ENCODE measurements around the gene CCND2. TPM values are rescaled to one million over a fixed set of nuclear protein-coding genes. Genes with fewer than 3 reads are reported as not detected.
A peak's percentile ranks its signal among the peaks of the same experiment; 100 is the strongest.

CCND2 gene
- polyA plus RNA-seq, 3 donors: 3.6 to 6.8 (median 3.9) TPM

GRCh38 chr12:4312251-4312650 lies 38.7 kb downstream of the CCND2 start:
- DNase-seq: no peak
- intact Hi-C loops (cut with micrococcal nuclease): no loop called here
- Histone ChIP-seq H3K36me3 (replicated peaks in 1 of 2; ENCODE audit: control insufficient read depth in 1 of 2, insufficient read depth in 2 of 2, low read length in 2 of 2) (no peaks in the 10 kb centered on the region), H2AFZ (ENCODE audit: insufficient read depth, low read depth, low read length, poor library complexity, severe bottlenecking) (no peak overlapping the region), H3K9ac (ENCODE audit: insufficient read depth, low read length, poor library complexity, severe bottlenecking) (no peak overlapping the region), H3K9me3 (replicated peaks in 1 of 2; ENCODE audit: control insufficient read depth in 1 of 2, insufficient read depth in 1 of 2, low read length in 2 of 2) (no peaks in the 10 kb centered on the region), H4K20me1 (ENCODE audit: insufficient read depth, low read length) (no peaks in the 10 kb centered on the region), H3K4me3 (replicated peaks in 1 of 3; ENCODE audit: low read depth in 2 of 3, low read length in 3 of 3) (no peak overlapping the region), H3K79me2 (ENCODE audit: insufficient read depth, low read length) (no peaks in the 10 kb centered on the region), H3K4me1 (ENCODE audit: control insufficient read depth in 1 of 2, insufficient read depth in 2 of 2, low read length in 2 of 2) (peaks cover 0 to 7% of the 10 kb centered on the region in 2 donors), H3K4me2 (replicated peaks; ENCODE audit: extremely low read depth, low read length, poor library complexity, severe bottlenecking) (no peak overlapping the region), H3K27me3 (ENCODE audit: control insufficient read depth in 2 of 2, insufficient read depth in 2 of 2, low read length in 2 of 2) (no peaks in the 10 kb centered on the region), H3K27ac (ENCODE audit: low read depth in 1 of 2, low read length in 2 of 2) (no peak overlapping the region)
- WGBS (ENCODE audit: insufficient coverage): no CpG with 5 or more reads among the region's 2 CpGs
- H3K27ac Mint-ChIP-seq: no peak overlapping the region
- peaks cover 0 to 2% (median 0%) of the 10 kb centered on the region in 3 donors for H3K27me3 Mint-ChIP-seq (ENCODE audit: low read depth in 3 of 3)
- H3K9me3 Mint-ChIP-seq: peaks cover 0 to 3% (median 0%) of the 10 kb centered on the region in 7 donors
- no peak overlapping the region for H3K4me3 Mint-ChIP-seq
- H3K4me1 Mint-ChIP-seq: peaks cover 6% of the 10 kb centered on the region
- H3K36me3 Mint-ChIP-seq: peaks cover 0 to 3% of the 10 kb centered on the region in 2 donors
- TF ChIP-seq CTCF (IDR thresholded peaks at IDR 0.05): no peak

GRCh38 chr12:4320497-4320852 lies 46.9 kb downstream of the CCND2 start:
- H3K4me2 ChIP-seq (replicated peaks; ENCODE audit: extremely low read depth, low read length, poor library complexity, severe bottlenecking): peak overlapping the region; percentile 83
- peak overlapping the region; percentile 92 to 97 (median 95) for H3K27ac Mint-ChIP-seq
- H3K9me3 ChIP-seq (replicated peaks in 1 of 2; ENCODE audit: control insufficient read depth in 1 of 2, insufficient read depth in 1 of 2, low read length in 2 of 2): no peaks in the 10 kb centered on the region
- H3K36me3 Mint-ChIP-seq: peaks cover 7 to 11% of the 10 kb centered on the region in 2 donors
- no peak for DNase-seq
- H3K4me3 ChIP-seq (replicated peaks in 1 of 3; ENCODE audit: low read depth in 2 of 3, low read length in 3 of 3): peak overlapping the region; percentile 73 to 95 (median 75)
- peaks cover 16% of the 10 kb centered on the region for H4K20me1 ChIP-seq (ENCODE audit: insufficient read depth, low read length)
- no peaks in the 10 kb centered on the region for H3K27me3 ChIP-seq (ENCODE audit: control insufficient read depth in 2 of 2, insufficient read depth in 2 of 2, low read length in 2 of 2)
- peak overlapping the region; percentile 81 for H2AFZ ChIP-seq (ENCODE audit: insufficient read depth, low read depth, low read length, poor library complexity, severe bottlenecking)
- H3K9ac ChIP-seq (ENCODE audit: insufficient read depth, low read length, poor library complexity, severe bottlenecking): peak overlapping the region; percentile 74
- peaks cover 33 to 37% of the 10 kb centered on the region in 2 donors for H3K4me1 ChIP-seq (ENCODE audit: control insufficient read depth in 1 of 2, insufficient read depth in 2 of 2, low read length in 2 of 2)
- 0% methylated on average over 13 of the region's 13 CpGs for WGBS (ENCODE audit: insufficient coverage)
- peaks cover 5 to 8% of the 10 kb centered on the region in 2 donors for H3K36me3 ChIP-seq (replicated peaks in 1 of 2; ENCODE audit: control insufficient read depth in 1 of 2, insufficient read depth in 2 of 2, low read length in 2 of 2)
- peaks cover 34% of the 10 kb centered on the region for H3K4me1 Mint-ChIP-seq
- H3K9me3 Mint-ChIP-seq: peaks cover 0 to 2% (median 0%) of the 10 kb centered on the region in 7 donors
- intact Hi-C loops (cut with micrococcal nuclease): loop anchor here (5.0 to 10.0 kb wide), 4 partner anchors 33 to 1016 kb away; partner anchors contain the start of genes AKAP3 (in 1 of the 2), NDUFA9 (in 1 of the 2) and RAD51AP1 (in 1 of the 2)
- no peak for TF ChIP-seq CTCF (IDR thresholded peaks at IDR 0.05)
- H3K27ac ChIP-seq (ENCODE audit: low read depth in 1 of 2, low read length in 2 of 2): peak overlapping the region; percentile 86 to 96
- peaks cover 5 to 11% (median 5%) of the 10 kb centered on the region in 3 donors for H3K27me3 Mint-ChIP-seq (ENCODE audit: low read depth in 3 of 3)
- H3K4me3 Mint-ChIP-seq: peak overlapping the region; percentile 92 to 95
- peaks cover 40% of the 10 kb centered on the region for H3K79me2 ChIP-seq (ENCODE audit: insufficient read depth, low read length)
